ENCODE measurements around the gene ARAP1.

Gene ARAP1

GRCh38 chr11:72750086-72750485 is 2.1 kb downstream of the ARAP1 start:
- TF ChIP-seq, protein P1, sequence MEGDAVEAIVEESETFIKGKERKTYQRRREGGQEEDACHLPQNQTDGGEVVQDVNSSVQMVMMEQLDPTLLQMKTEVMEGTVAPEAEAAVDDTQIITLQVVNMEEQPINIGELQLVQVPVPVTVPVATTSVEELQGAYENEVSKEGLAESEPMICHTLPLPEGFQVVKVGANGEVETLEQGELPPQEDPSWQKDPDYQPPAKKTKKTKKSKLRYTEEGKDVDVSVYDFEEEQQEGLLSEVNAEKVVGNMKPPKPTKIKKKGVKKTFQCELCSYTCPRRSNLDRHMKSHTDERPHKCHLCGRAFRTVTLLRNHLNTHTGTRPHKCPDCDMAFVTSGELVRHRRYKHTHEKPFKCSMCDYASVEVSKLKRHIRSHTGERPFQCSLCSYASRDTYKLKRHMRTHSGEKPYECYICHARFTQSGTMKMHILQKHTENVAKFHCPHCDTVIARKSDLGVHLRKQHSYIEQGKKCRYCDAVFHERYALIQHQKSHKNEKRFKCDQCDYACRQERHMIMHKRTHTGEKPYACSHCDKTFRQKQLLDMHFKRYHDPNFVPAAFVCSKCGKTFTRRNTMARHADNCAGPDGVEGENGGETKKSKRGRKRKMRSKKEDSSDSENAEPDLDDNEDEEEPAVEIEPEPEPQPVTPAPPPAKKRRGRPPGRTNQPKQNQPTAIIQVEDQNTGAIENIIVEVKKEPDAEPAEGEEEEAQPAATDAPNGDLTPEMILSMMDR (IDR thresholded peaks at IDR 0.05; ENCODE audit: low read depth, low read length), result no peak
- DNase-seq (ENCODE audit: low read depth, low spot score), result no peak
- in situ Hi-C loops (cut with HindIII; ENCODE audit: low sequenced_read_pairs), result no loop called here
- H3K4me3 ChIP-seq (ENCODE audit: low read depth, low read length), result no peak overlapping the region

DNA sequence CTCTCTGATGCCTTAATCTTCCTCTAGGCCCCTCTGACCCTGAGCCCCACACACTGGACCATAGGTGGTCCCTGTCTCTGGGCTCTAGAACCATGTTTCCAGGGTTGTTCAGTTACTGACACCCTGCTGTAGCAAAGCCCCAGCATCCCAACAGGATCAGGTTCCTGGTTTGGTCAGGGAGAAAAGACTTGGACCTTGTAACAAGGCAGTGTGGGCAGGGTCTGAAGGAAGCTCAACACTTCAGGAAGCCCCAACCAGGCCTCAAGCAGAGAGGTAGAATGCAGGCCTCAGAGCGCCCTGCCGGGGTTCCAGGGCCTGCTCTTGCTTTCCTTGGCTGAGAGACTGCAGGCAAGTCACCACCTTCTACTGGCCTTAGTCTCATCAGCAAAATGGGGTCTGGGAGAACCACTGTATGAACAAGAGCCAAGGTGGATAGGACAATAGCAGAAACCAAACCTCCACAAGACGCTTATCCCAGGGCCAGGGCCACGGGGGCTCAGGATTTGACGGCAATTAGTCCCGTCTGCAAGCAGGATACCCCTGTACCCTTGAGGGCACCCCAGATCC is 4.8 kb downstream of the ARAP1 start:
- DNase-seq (ENCODE audit: low read depth, low spot score), result no peak
- TF ChIP-seq, protein P1 (IDR thresholded peaks at IDR 0.05; ENCODE audit: low read depth, low read length), result no peak
- H3K4me3 ChIP-seq (ENCODE audit: low read depth, low read length), result no peak overlapping the region
- in situ Hi-C loops (cut with HindIII; ENCODE audit: low sequenced_read_pairs), result no loop called here

GRCh38 chr11:72746821-72747220 is 5.4 kb downstream of the ARAP1 start:
- TF ChIP-seq, protein P1 (IDR thresholded peaks at IDR 0.05; ENCODE audit: low read depth, low read length), result no peak
- in situ Hi-C loops (cut with HindIII; ENCODE audit: low sequenced_read_pairs), result no loop called here
- no peak overlapping the region for H3K4me3 ChIP-seq (ENCODE audit: low read depth, low read length)
- no peak for DNase-seq (ENCODE audit: low read depth, low spot score)

DNA sequence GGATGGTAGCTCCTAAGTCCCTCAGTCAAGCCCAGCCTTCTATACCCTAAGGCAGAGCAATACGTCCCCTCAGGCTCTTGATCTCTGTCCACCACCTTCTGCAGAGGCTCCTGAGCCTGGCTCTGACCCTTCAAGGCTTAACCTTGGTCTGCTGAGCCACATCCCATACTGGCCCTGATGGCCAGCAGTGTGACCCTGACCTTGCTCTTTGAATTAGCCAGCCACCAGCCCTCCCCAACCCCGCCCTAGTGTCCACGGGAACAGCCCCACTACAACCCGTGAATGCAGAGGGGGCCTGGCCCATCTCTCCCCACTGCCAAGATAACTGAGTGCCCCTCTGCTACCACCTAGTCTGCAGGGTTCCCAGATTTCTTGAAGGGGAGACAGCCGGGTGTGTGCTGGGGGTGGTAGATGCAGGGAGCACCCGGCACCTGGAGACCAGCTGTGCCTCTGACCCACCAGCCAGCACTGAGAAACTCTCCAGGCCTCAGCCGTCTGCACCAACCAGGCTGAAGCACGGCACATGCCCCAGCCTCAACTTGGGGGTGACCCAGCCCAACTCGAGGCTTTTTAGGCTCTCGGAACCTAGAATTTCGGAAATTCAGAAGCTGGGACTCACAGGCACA is 6.2 kb downstream of the ARAP1 start:
- H3K4me3 ChIP-seq (ENCODE audit: low read depth, low read length), result no peak overlapping the region
- in situ Hi-C loops (cut with HindIII; ENCODE audit: low sequenced_read_pairs), result no loop called here
- TF ChIP-seq, protein P1 (IDR thresholded peaks at IDR 0.05; ENCODE audit: low read depth, low read length), result no peak
- no peak for DNase-seq (ENCODE audit: low read depth, low spot score)

- no peak overlapping the region for H3K4me3 ChIP-seq (ENCODE audit: low read depth, low read length)
- in situ Hi-C loops (cut with HindIII; ENCODE audit: low sequenced_read_pairs), result no loop called here
- no peak for DNase-seq (ENCODE audit: low read depth, low spot score)
- TF ChIP-seq, protein P1 (IDR thresholded peaks at IDR 0.05; ENCODE audit: low read depth, low read length), result no peak
Measured at GRCh38 chr11:72745511-72745910, 6.7 kb downstream of the ARAP1 start.

- in situ Hi-C loops (cut with HindIII; ENCODE audit: low sequenced_read_pairs), result no loop called here
- no peak for DNase-seq (ENCODE audit: low read depth, low spot score)
- TF ChIP-seq, protein P1 (IDR thresholded peaks at IDR 0.05; ENCODE audit: low read depth, low read length), result no peak
- H3K4me3 ChIP-seq (ENCODE audit: low read depth, low read length), result no peak overlapping the region
Measured at GRCh38 chr11:72744474-72744873, 7.7 kb downstream of the ARAP1 start.
